SK-N-SH (cell line): Measurements from ENCODE around the gene SH2D4B. TPM values are rescaled to one million over a fixed set of nuclear protein-coding genes. Genes with fewer than 3 reads are reported as not detected.

ENCODE experiments used
- CTCF ChIA-PET: fragments of 300-600, 350-600 bp; formaldehyde crosslinking; extraction: SDS; loops from one replicate; lab custom pipeline; 2021; lab: Yijun Ruan, JAX
- POLR2A ChIA-PET: fragments of 350-600 bp; sonication (Branson Sonifier 250); formaldehyde crosslinking; extraction: SDS; loops from one replicate; lab custom pipeline; 2020; ENCODE audit warnings: antibody characterized with exemption, inconsistent platforms; lab: Yijun Ruan, JAX
- DNase-seq: peaks from one replicate; pipeline ENCODE4 v3.0.0; 2012
- H2AFZ ChIP-seq: fragments of 200-600 bp; sonication (generic); 2 replicates; pipeline ENCODE4 v1.8.1; 2016; ENCODE audit warnings: antibody characterized with exemption, mild to moderate bottlenecking, low read depth
- H3F3A ChIP-seq: fragments of 200-600 bp; sonication (generic); replicated peaks from 2 replicates; pipeline ENCODE3; 2016; ENCODE audit warnings: antibody characterized with exemption, mild to moderate bottlenecking; ENCODE audit not compliant: insufficient read depth
- H3K27ac ChIP-seq, 2 experiments: fragments of 200-500 bp in 1 of 2; fragments of 200-600 bp in 1 of 2; sonication (Bioruptor generic) in 1 of 2; sonication (generic), shearing (Covaris generic) in 1 of 2; 2 replicates each; pipeline versions ENCODE4 v1.5.1 to v1.6.1; 2014 to 2016; ENCODE audit warnings: low read depth in 2 of 2, inconsistent platforms in 1 of 2, low read length in 1 of 2, mild to moderate bottlenecking in 1 of 2, mixed read lengths in 1 of 2
- H3K27me3 ChIP-seq: fragments of 200-600 bp; sonication (generic), shearing (Covaris generic); 2 replicates; pipeline ENCODE4 v1.6.1; 2016; ENCODE audit warnings: mixed run types; ENCODE audit not compliant: insufficient read depth
- H3K36me3 ChIP-seq, 2 experiments: fragments of 200-500 bp in 1 of 2; fragments of 200-600 bp in 1 of 2; sonication (Bioruptor generic) in 1 of 2; sonication (generic) in 1 of 2; replicated peaks in 1 of 2; 2 replicates each; pipeline versions ENCODE3 to v1.5.1; 2014 to 2016; ENCODE audit warnings: low read length in 1 of 2, mild to moderate bottlenecking in 1 of 2; ENCODE audit not compliant: insufficient read depth in 2 of 2, control insufficient read depth in 1 of 2
- H3K4me1 ChIP-seq, 2 experiments: fragments of 200-500 bp in 1 of 2; fragments of 200-600 bp in 1 of 2; sonication (Bioruptor generic) in 1 of 2; sonication (generic), shearing (Covaris generic) in 1 of 2; 2 replicates each; pipeline versions ENCODE4 v1.5.1 to v1.6.1; 2014 to 2016; ENCODE audit warnings: low read depth in 1 of 2, low read length in 1 of 2, mixed run types in 1 of 2; ENCODE audit not compliant: insufficient read depth in 2 of 2, control insufficient read depth in 1 of 2
- H3K4me2 ChIP-seq: fragments of 200-600 bp; sonication (generic), shearing (Covaris generic); 2 replicates; pipeline ENCODE4 v1.6.1; 2017; ENCODE audit warnings: mixed run types
- H3K4me3 ChIP-seq, 2 experiments: fragments of 200-500 bp in 1 of 2; fragments of 200-600 bp in 1 of 2; sonication (Bioruptor generic) in 1 of 2; sonication (generic), shearing (Covaris generic) in 1 of 2; 2 replicates each; pipeline versions ENCODE4 v1.5.1 to v1.8.1; 2014 to 2016; ENCODE audit warnings: low read depth in 2 of 2, inconsistent platforms in 1 of 2, low read length in 1 of 2, mild to moderate bottlenecking in 1 of 2, mixed read lengths in 1 of 2, moderate library complexity in 1 of 2
- H3K79me2 ChIP-seq: fragments of 200-600 bp; sonication (generic); 2 replicates; pipeline ENCODE4 v1.8.1; 2017; ENCODE audit warnings: mild to moderate bottlenecking; ENCODE audit not compliant: insufficient read depth
- H3K9ac ChIP-seq: fragments of 200-600 bp; sonication (generic); 2 replicates; pipeline ENCODE4 v1.6.1; 2017; ENCODE audit warnings: mixed run types
- H3K9me2 ChIP-seq: fragments of 200-600 bp; sonication (generic); 2 replicates; pipeline ENCODE4 v1.6.1; 2017; ENCODE audit warnings: mixed run types
- H3K9me3 ChIP-seq: fragments of 200-600 bp; sonication (generic); 2 replicates; pipeline ENCODE4 v1.6.1; 2017; ENCODE audit warnings: mixed run types, mild to moderate bottlenecking, moderate library complexity
- H4K20me1 ChIP-seq: fragments of 200-600 bp; sonication (generic); 2 replicates; pipeline ENCODE4 v1.6.1; 2017; ENCODE audit warnings: mild to moderate bottlenecking, mixed run types; ENCODE audit not compliant: insufficient read depth
- CTCF ChIP-seq: fragments of 200-600 bp; sonication (generic); IDR thresholded peaks from 2 replicates; pipeline ENCODE4 v1.6.1; 2017; ENCODE audit warnings: antibody characterized with exemption, mild to moderate bottlenecking, moderate library complexity
- ELF1 ChIP-seq: IDR thresholded peaks from 2 replicates; pipeline ENCODE4 v1.4.0; 2012
- EZH2phosphoT487 ChIP-seq: fragments of 200-600 bp; sonication (generic); IDR thresholded peaks from 2 replicates; pipeline ENCODE4 v1.6.1; 2017; ENCODE audit warnings: low read depth, mixed run types, mild to moderate bottlenecking, antibody characterized with exemption, moderate library complexity, borderline replicate concordance
- FOXJ3 ChIP-seq: sonication (generic); formaldehyde crosslinking; IDR thresholded peaks from 2 replicates; pipeline ENCODE4 v1.5.1; 2020; ENCODE audit warnings: mild to moderate bottlenecking, missing genetic modification reagents
- JUND ChIP-seq: IDR thresholded peaks from 2 replicates; pipeline ENCODE4 v1.4.0; 2012
- MAX ChIP-seq: IDR thresholded peaks from 2 replicates; pipeline ENCODE4 v1.4.0; 2012; ENCODE audit warnings: low read depth
- NRF1 ChIP-seq: IDR thresholded peaks from 2 replicates; pipeline ENCODE4 v1.6.1; 2012; ENCODE audit warnings: low read depth, mild to moderate bottlenecking, low read length
- PBX3 ChIP-seq: IDR thresholded peaks from 2 replicates; pipeline ENCODE4; 2012
- POLR2AphosphoS5 ChIP-seq: IDR thresholded peaks from 2 replicates; pipeline ENCODE4 v1.6.1; 2012; ENCODE audit warnings: low read depth, low read length
- RAD21 ChIP-seq: IDR thresholded peaks from 2 replicates; pipeline ENCODE4 v1.6.1; 2012; ENCODE audit warnings: mild to moderate bottlenecking, low read length
- RCOR1 ChIP-seq: fragments of 150-350 bp; IDR thresholded peaks from 2 replicates; pipeline ENCODE4 v1.6.1; 2017; ENCODE audit warnings: antibody characterized with exemption, low read length
- RFX5 ChIP-seq: IDR thresholded peaks from 2 replicates; pipeline ENCODE4 v1.6.1; 2012; ENCODE audit warnings: mild to moderate bottlenecking, improper control_type of control experiment, low read length
- RXRA ChIP-seq: IDR thresholded peaks from 2 replicates; pipeline ENCODE4 v1.4.0; 2012; ENCODE audit warnings: low read depth, mild to moderate bottlenecking, borderline replicate concordance
- SIN3A ChIP-seq: IDR thresholded peaks from 2 replicates; pipeline ENCODE4 v1.6.1; 2012; ENCODE audit warnings: low read depth, mild to moderate bottlenecking, low read length, moderate library complexity, borderline replicate concordance
- TCF12 ChIP-seq: IDR thresholded peaks from 2 replicates; pipeline ENCODE4 v1.4.0; 2012
- USF1 ChIP-seq: IDR thresholded peaks from 2 replicates; pipeline ENCODE4 v1.4.0; 2012; ENCODE audit warnings: low read depth, borderline replicate concordance
- USF2 ChIP-seq: fragments of 150-350 bp; IDR thresholded peaks from 2 replicates; pipeline ENCODE4 v1.6.1; 2017; ENCODE audit warnings: antibody characterized with exemption, low read length, low read depth, borderline replicate concordance
- YY1 ChIP-seq: IDR thresholded peaks from 2 replicates; pipeline ENCODE4 v1.4.0; 2012; ENCODE audit warnings: low read depth, mild to moderate bottlenecking
- WGBS: methylation state at CpG from one replicate; pipeline ENCODE4 v1.1.6; 2017; ENCODE audit warnings: low lambda C conversion rate; 5-methylcytosine and 5-hydroxymethylcytosine counted together
- polyA plus RNA-seq, 3 experiments: library from polyadenylated mRNA; depleted of rRNA; stranded (reverse); fragments of >200 nt; gene quantifications; 2 replicates each; pipeline ENCODE4 v1.2.3, GENCODE V29; 2012
- TF ChIP-seq, protein P1 (sequence below): fragments of 150-350 bp; IDR thresholded peaks from 2 replicates; pipeline ENCODE4 v1.6.1; 2016; ENCODE audit warnings: mild to moderate bottlenecking, low read depth, low read length

The SH2D4B gene
- polyA plus RNA-seq, 1 of the 3 experiments (the other 2 are of a cell fraction): not detected

- Histone ChIP-seq H3K4me1 (peaks cover 0 to 3% of the 10 kb centered on the region in 2 experiments; a peak in 1 of 4 replicates), H3K9ac (no peak overlapping the region), H4K20me1 (no peaks in the 10 kb centered on the region), H3K9me3 (no peaks in the 10 kb centered on the region), H3K27me3 (no peaks in the 10 kb centered on the region), H3K27ac (no peak overlapping the region), H3K79me2 (no peaks in the 10 kb centered on the region), H3F3A (no peaks in the 10 kb centered on the region), H3K36me3 (no peaks in the 10 kb centered on the region), H3K4me2 (no peak overlapping the region), H3K9me2 (no peaks in the 10 kb centered on the region), H2AFZ (no peak overlapping the region), H3K4me3 (no peak overlapping the region)
- ChIA-PET POLR2A (no interaction called here), CTCF (interaction anchor here (4.1 kb wide), 1 partner anchor 30 kb away, joined by 19 read pairs; no protein-coding TSS in a partner anchor)
- TF ChIP-seq ELF1 (no peak), CTCF (no peak), USF1 (no peak), YY1 (no peak), FOXJ3 (no peak), USF2 (no peak), TCF12 (no peak), POLR2AphosphoS5 (no peak), PBX3 (no peak), NRF1 (no peak), MAX (no peak), RFX5 (no peak)
- DNase-seq: no peak
- 4% methylated on average over 4 of the region's 4 CpGs for WGBS
These were observed 95.7 kb downstream of the SH2D4B start for GRCh38 chr10:80633383-80633860.

GRCh38 chr10:80633910-80634309 is 96.2 kb downstream of the SH2D4B start:
- no peak overlapping the region for H3K9ac ChIP-seq
- H3K4me2 ChIP-seq: no peak overlapping the region
- no peaks in the 10 kb centered on the region for H3F3A ChIP-seq
- no peak overlapping the region for H3K4me3 ChIP-seq
- DNase-seq: no peak
- no peaks in the 10 kb centered on the region for H4K20me1 ChIP-seq
- CTCF ChIA-PET: interaction anchor here (1.4 to 4.1 kb wide), 2 partner anchors 29 to 37 kb away, joined by 3 to 19 read pairs; no protein-coding TSS in a partner anchor
- H3K9me3 ChIP-seq: no peaks in the 10 kb centered on the region
- no peaks in the 10 kb centered on the region for H3K79me2 ChIP-seq
- H3K27me3 ChIP-seq: no peaks in the 10 kb centered on the region
- peaks cover 0 to 3% of the 10 kb centered on the region in 2 experiments; a peak in 1 of 4 replicates for H3K4me1 ChIP-seq
- no peak overlapping the region for H2AFZ ChIP-seq
- POLR2A ChIA-PET: no interaction called here
- H3K9me2 ChIP-seq: no peaks in the 10 kb centered on the region
- no peak overlapping the region for H3K27ac ChIP-seq
- H3K36me3 ChIP-seq: no peaks in the 10 kb centered on the region
- WGBS: 39% methylated on average over 7 of the region's 7 CpGs
- TF ChIP-seq RXRA (no peak), EZH2phosphoT487 (no peak), JUND (no peak), RAD21 (no peak), ELF1 (no peak), FOXJ3 (no peak), CTCF (no peak), SIN3A (no peak), TCF12 (no peak), USF2 (no peak), RCOR1 (no peak)
- TF ChIP-seq, protein P1, sequence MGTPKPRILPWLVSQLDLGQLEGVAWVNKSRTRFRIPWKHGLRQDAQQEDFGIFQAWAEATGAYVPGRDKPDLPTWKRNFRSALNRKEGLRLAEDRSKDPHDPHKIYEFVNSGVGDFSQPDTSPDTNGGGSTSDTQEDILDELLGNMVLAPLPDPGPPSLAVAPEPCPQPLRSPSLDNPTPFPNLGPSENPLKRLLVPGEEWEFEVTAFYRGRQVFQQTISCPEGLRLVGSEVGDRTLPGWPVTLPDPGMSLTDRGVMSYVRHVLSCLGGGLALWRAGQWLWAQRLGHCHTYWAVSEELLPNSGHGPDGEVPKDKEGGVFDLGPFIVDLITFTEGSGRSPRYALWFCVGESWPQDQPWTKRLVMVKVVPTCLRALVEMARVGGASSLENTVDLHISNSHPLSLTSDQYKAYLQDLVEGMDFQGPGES: no peak
